GM12878 (cell line): ENCODE results near the gene RAB23.

Experiments
- BACH1 ChIP-seq: fragments of 450-650 bp; IDR thresholded peaks from 2 replicates; pipeline ENCODE4 v1.6.1; 2017; ENCODE audit warnings: mild to moderate bottlenecking, borderline replicate concordance
- BHLHE40 ChIP-seq, 2 experiments: fragments of 450-650 bp in 1 of 2; IDR thresholded peaks; 2 replicates each; pipeline ENCODE4 v1.6.1; 2011 to 2017; ENCODE audit warnings: low read depth in 2 of 2, borderline replicate concordance in 1 of 2, improper control_type of control experiment in 1 of 2, low read length in 1 of 2, mild to moderate bottlenecking in 1 of 2
- CBFB ChIP-seq: IDR thresholded peaks from 2 replicates; pipeline ENCODE4 v1.6.1; 2016; ENCODE audit warnings: antibody characterized with exemption, low read depth
- CTCF ChIP-seq, 3 experiments: IDR thresholded peaks in 2 of 3; conservative IDR thresholded peaks in 1 of 3; 2 replicates each; pipeline ENCODE4 v1.5.1; 2011; ENCODE audit warnings: low read depth in 3 of 3, low read length in 3 of 3, mild to moderate bottlenecking in 3 of 3, control low read depth in 2 of 3, moderate library complexity in 2 of 3, inconsistent platforms in 1 of 3, mixed read lengths in 1 of 3; ENCODE audit not compliant: control insufficient read depth in 2 of 3, insufficient read depth in 1 of 3; ENCODE audit errors: extremely low read depth in 1 of 3
- EED ChIP-seq: sonication (generic); IDR thresholded peaks from 2 replicates; pipeline ENCODE4 v1.6.1; 2016; ENCODE audit warnings: antibody characterized with exemption, low read depth
- MLLT1 ChIP-seq: fragments of 450-650 bp; IDR thresholded peaks from 2 replicates; pipeline ENCODE4 v1.6.1; 2016; ENCODE audit warnings: mild to moderate bottlenecking
- POLR2A ChIP-seq: IDR thresholded peaks from 2 replicates; pipeline ENCODE4 v1.6.1; 2011; ENCODE audit warnings: low read depth, mild to moderate bottlenecking, low read length
- POLR2AphosphoS5 ChIP-seq: IDR thresholded peaks from 2 replicates; pipeline ENCODE4 v1.6.1; 2011; ENCODE audit warnings: mild to moderate bottlenecking, low read length, inconsistent platforms
- TCF7 ChIP-seq: IDR thresholded peaks from 2 replicates; pipeline ENCODE4 v1.6.1; 2014; ENCODE audit warnings: antibody characterized with exemption, borderline replicate concordance
- TF ChIP-seq, protein P1 (sequence below): IDR thresholded peaks from 2 replicates; pipeline ENCODE4 v1.6.1; 2011; ENCODE audit warnings: borderline replicate concordance, low read depth, mild to moderate bottlenecking, moderate library complexity, mixed read lengths, low read length; ENCODE audit not compliant: insufficient read depth; ENCODE audit errors: extremely low read length

- no peak for TF ChIP-seq BHLHE40 (IDR thresholded peaks at IDR 0.05; ENCODE audit: borderline replicate concordance in 1 of 2, low read depth in 2 of 2, low read length in 1 of 2)
- no peak for TF ChIP-seq EED
- TF ChIP-seq, protein P1, sequence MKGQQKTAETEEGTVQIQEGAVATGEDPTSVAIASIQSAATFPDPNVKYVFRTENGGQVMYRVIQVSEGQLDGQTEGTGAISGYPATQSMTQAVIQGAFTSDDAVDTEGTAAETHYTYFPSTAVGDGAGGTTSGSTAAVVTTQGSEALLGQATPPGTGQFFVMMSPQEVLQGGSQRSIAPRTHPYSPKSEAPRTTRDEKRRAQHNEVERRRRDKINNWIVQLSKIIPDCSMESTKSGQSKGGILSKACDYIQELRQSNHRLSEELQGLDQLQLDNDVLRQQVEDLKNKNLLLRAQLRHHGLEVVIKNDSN, result no peak
- TF ChIP-seq CTCF (IDR thresholded peaks at IDR 0.05 in 2 of 3, conservative IDR thresholded peaks at IDR 0.05 in 1 of 3; ENCODE audit: control insufficient read depth in 2 of 3, extremely low read depth in 1 of 3, insufficient read depth in 1 of 3, low read depth in 3 of 3, low read length in 3 of 3), result no peak
- TF ChIP-seq MLLT1, result no peak
- TF ChIP-seq CBFB, result no peak
- no peak for TF ChIP-seq BACH1
- TF ChIP-seq POLR2AphosphoS5, result no peak
- no peak for TF ChIP-seq POLR2A
- no peak for TF ChIP-seq TCF7
These were observed 35.9 kb upstream of the RAB23 start for GRCh38 chr6:57257911-57258541.
